ENCODE data around the gene SUGCT. TPM values are rescaled to one million over a fixed set of nuclear protein-coding genes. Genes with fewer than 3 reads are reported as not detected.

SUGCT gene
- total RNA-seq, 3 donors from 2014 or later: 7.6 to 19.1 (median 10.1) TPM

- no peaks in the 10 kb centered on the region for H3K36me3 ChIP-seq (ENCODE audit: low read depth)
- H3K4me1 ChIP-seq (ENCODE audit: low read depth): no peaks in the 10 kb centered on the region
- no peaks in the 10 kb centered on the region for H3K9me3 ChIP-seq
- intact Hi-C loops (cut with DNase I, micrococcal nuclease): no loop called here
- ATAC-seq (no peak), DNase-seq (no peak)
- H3K4me3 ChIP-seq: no peak overlapping the region
- TF ChIP-seq CTCF (IDR thresholded peaks at IDR 0.05): no peak
These were observed 725.2 kb downstream of the SUGCT start for GRCh38 chr7:40859965-40860543.

GRCh38 chr7:40865441-40866233, 730.8 kb downstream of the SUGCT start:
- TF ChIP-seq CTCF (IDR thresholded peaks at IDR 0.05): no peak
- Histone ChIP-seq H3K4me3 (no peak overlapping the region), H3K4me1 (ENCODE audit: low read depth) (no peaks in the 10 kb centered on the region), H3K9me3 (peaks cover 3% of the 10 kb centered on the region), H3K36me3 (ENCODE audit: low read depth) (no peaks in the 10 kb centered on the region)
- DNase-seq: no peak
- ATAC-seq: no peak
- intact Hi-C loops (cut with DNase I, micrococcal nuclease): no loop called here

GRCh38 chr7:40866601-40867000, 731.8 kb downstream of the SUGCT start:
- no peak for ATAC-seq
- Histone ChIP-seq H3K9me3 (peaks cover 3% of the 10 kb centered on the region), H3K4me3 (no peak overlapping the region), H3K4me1 (ENCODE audit: low read depth) (no peaks in the 10 kb centered on the region), H3K36me3 (ENCODE audit: low read depth) (no peaks in the 10 kb centered on the region)
- DNase-seq: no peak
- intact Hi-C loops (cut with DNase I, micrococcal nuclease): no loop called here
- no peak for TF ChIP-seq CTCF (IDR thresholded peaks at IDR 0.05)

- Histone ChIP-seq H3K4me3 (no peak overlapping the region), H3K36me3 (ENCODE audit: low read depth) (no peaks in the 10 kb centered on the region), H3K9me3 (peaks cover 3% of the 10 kb centered on the region), H3K4me1 (ENCODE audit: low read depth) (no peaks in the 10 kb centered on the region)
- ATAC-seq: no peak
- DNase-seq: no peak
- intact Hi-C loops (cut with DNase I, micrococcal nuclease): no loop called here
- no peak for TF ChIP-seq CTCF (IDR thresholded peaks at IDR 0.05)
These were observed 735.3 kb downstream of the SUGCT start for GRCh38 chr7:40870108-40870507.

GRCh38 chr7:40873248-40873647, 738.4 kb downstream of the SUGCT start:
- Histone ChIP-seq H3K36me3 (ENCODE audit: low read depth) (no peaks in the 10 kb centered on the region), H3K9me3 (peaks cover 3% of the 10 kb centered on the region), H3K4me1 (ENCODE audit: low read depth) (no peaks in the 10 kb centered on the region), H3K4me3 (no peak overlapping the region)
- DNase-seq (peak in 1 of 3 donors; percentile 17), ATAC-seq (peak; percentile 36)
- intact Hi-C loops (cut with DNase I, micrococcal nuclease): no loop called here
- TF ChIP-seq CTCF (IDR thresholded peaks at IDR 0.05): no peak
